GM18909 (cell line): ENCODE data around the gene RNF5.
A peak's percentile ranks its signal among the peaks of the same experiment; 100 is the strongest.
"Not testable (repeated sequence)": the region's sequence is repeated elsewhere in the genome, so short reads cannot be mapped to it uniquely, and the experiment has no call there.

Source experiments
- ATAC-seq: cut with Tn5 transposase; IDR thresholded peaks from one replicate; pipeline ENCODE4 v1.9.1; 2021; ENCODE audit warnings: mild to moderate bottlenecking; ENCODE audit not compliant: unreplicated experiment, poor library complexity

Gene RNF5, protein sequence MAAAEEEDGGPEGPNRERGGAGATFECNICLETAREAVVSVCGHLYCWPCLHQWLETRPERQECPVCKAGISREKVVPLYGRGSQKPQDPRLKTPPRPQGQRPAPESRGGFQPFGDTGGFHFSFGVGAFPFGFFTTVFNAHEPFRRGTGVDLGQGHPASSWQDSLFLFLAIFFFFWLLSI

DNA sequence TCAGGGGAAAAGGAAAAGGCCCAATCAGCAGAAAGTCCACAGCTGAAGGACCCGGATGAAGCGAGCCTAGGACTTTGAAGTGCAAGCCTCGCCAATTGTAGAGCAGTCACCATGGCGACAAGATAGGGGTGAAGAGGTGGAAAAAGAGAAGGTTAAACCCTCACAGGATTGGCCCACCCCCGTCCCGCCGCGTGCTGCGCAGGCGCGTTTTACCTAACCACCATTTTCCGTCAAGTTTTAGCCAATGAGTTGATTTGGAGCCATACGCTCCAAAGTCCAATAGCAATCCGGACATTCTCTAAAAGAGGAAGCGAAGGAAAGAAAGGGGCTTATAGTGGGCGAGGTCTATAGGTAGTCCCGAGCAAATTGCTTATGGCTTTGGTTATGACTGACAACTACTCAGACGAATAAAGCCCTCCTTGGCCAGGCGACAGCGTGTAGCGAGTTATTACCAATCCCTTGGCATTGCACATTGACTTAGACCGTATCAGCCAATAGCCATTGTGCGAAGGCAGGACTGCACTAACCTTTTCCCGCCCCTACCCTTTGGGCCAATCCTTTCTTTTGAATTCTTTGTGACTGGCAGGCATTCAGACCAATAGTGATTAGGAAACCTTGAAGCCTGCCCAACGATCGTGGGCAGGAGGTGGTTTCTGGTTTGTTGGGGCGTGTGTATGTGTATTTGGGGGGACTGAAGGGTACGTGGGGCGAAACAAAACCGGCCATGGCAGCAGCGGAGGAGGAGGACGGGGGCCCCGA, at the start of gene RNF5:
Gene RNF5, plus strand, starts transcription at position 618 of the 759 bp plus-strand sequence. Its CDS starts 107 bp downstream, at position 725.
- peak; percentile 85 for ATAC-seq

DNA sequence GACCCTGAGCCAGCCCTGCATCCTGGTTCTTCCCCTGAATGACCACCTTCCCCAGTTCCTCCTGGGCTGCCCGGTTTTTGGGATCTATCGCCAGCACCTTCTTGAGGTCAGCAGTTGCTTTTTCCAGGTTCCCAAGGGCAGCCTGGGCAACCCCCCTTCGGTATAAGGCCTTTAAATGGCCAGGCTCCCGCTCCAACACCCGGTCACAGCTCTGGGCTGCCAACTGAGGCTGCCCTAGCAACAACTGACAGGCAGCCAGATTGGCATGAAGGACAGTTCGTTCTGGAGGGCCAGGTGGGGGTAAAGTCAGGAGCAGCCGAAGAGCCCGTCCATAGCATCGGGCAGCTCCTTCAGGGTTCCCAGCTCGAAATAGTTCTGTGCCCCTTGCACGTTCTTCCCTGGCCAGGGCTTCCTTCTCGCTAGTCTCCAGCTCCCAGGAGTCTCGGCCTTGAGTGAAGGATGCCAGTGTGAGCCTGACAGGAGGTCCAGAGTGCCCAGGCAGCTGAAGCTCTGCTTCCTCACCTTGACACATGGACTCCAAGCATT, 49.4 kb upstream of the RNF5 start:
- no peak for ATAC-seq

DNA sequence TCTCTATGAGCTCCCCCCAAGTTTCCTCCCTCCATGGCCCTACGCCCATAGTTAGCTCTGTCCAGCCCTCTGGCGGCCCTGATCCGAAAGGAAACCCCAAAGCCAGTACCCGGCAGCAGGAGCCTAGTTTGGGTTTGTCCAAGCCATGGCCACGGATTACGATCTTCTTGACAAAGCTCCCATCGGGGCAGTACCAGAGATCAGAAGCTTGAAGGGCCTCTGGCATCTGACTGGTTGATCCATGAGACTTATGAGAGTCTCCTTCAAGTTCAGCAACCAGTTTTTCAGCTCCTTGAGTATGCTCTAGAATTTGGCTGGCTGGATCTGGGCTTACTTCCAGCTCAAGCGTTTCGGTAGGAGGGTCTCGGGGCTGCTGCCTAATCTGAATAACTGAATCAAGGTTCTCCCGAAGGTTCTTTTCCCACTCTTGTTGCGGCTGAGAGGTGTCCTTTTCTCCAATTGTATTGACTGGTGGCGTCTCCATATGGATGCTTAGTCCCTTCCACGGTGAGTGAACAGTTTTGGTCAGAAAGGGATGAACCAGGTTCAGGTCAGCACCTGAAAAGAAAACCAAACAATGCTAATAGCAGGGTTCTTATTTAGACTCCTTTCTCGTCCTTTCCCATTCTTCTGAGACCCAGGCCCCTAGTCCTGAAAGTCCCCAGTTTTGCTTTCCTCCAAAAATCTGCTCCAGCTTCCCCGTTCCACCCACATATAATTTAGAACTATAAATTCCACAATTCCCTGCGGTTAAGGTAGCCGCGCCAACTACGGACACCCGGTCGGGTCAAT, 48.7 kb upstream of the RNF5 start:
- no peak for ATAC-seq

DNA sequence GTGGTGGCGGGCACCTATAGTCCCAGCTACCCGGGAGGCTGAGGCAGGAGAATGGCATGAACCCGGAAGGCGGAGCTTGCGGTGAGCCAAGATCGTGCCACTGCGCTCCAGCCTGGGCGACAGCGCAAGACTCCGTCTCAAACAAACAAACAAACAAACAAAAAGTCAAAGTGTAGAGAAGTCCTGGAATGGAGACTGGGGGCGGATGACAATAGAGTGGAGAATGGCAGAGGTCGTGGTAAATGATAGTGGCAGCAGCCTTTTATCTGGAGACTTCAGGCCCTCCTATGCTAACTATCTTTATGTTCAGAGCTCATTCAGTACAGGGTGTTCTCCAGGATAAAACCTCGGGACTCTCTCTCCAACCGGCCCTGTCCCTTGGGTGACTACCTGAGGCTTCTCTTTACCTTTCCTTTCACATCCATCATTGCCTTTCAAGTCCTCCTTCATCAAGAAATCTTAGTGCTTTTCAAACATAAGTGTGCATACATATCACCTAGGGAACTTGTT, 46.7 kb upstream of the RNF5 start:
- no peak for ATAC-seq

DNA sequence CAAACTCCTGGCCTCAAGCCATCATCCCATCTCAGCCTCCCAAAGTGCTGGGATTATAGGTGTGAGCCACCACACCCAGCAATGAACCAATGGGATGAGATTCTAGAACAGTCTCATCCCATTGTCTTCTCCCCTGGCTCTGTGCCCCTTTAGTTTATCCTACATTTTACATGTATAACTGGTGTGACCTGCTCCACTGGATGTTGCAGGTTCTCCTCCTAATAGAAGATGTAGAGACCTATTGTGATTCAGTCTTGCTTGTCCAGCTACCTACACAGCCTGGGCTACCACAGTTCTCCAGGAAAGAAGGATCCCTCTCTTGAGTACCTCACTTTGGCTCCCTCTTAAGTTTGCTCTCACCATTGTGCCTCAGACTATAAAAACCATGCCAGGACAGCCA, 46.1 kb upstream of the RNF5 start:
- ATAC-seq = no peak

DNA sequence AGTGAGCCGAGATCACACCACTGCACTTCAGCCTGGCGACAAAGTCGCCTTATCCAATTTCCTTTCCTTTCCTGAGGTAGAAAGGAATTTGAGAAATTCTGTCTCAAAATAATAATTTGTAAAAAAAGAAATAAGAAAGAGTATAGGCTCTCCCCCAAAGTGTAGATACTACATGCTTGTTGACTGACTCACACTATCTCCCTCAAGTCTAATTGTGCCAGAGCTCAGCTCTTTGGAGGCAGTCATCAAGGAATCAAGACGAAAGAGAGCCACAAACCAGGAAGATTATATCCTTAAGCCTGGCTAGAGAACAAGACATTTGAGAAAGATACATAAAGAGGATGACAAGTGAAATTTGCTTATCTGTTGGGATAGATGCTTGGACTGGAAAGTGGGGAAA, 44.4 kb upstream of the RNF5 start:
- no peak for ATAC-seq

DNA sequence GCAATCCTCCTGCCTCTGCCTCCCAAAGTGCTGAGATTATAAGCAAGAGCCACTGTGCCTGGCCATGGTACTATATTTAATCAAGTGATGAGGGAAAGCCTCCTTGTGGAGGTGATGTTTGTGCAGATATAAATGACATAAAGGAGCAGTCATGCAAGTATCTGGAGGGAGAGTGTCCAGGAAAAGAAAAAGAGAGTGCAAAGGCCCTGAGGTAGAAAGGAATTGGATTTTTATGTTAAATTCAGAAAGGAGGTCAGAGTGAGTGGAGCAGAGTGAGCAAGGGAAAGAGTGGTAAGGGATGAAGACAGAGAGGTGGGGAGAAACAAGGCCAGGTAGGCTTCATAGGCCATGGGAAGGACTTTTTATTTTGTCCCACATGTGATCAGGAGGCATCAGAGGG, 40.8 kb upstream of the RNF5 start:
- ATAC-seq = no peak

DNA sequence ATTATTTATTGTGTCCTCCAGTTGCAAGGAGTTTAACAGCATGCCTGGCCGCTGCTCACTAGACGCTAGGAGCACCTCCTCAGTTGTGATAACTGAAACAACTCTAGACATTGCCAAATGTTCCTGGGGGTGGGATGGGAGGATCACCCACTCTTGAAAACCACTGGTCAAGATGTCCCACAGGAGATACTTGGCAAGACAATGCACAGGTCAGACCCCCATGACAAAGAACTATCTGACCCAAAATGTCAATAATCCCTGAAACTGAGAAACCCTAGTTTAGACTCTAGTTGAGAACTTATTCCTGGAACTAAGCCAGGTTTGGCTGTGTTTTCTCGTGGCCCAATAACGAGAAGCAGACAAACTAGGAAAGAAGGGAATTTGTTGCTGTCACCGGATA, 38.6 kb upstream of the RNF5 start:
- ATAC-seq = no peak

DNA sequence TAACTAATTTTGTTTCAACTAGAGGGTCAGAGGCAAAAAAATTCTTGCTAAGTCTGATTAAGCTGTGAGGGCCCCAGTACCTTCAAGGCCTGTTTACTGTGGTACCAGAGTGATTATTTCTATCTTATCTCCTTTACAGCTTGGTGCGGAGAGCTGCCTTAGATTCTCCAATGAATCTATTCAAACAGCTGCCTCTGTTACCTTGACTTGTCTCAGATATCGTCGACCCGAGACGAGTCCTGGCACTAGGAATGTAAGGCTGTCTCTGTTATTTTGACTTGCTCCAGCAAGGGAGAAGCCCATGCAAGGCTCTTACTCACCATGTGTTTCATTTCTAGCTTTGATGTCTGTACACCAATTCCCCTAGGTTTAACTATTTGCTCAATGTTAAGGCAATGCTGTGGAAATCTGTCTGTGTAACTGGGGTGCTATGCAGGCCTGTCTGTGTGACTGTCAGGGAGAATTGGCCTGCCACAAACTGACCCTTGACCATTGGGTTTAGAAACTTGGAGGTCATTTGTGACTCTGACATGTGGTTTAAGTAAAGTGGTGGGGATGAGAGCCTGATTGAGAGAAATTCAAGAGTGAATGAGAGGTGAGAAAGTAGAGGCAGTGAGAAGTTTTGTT, 37.7 kb upstream of the RNF5 start:
- ATAC-seq = no peak

DNA sequence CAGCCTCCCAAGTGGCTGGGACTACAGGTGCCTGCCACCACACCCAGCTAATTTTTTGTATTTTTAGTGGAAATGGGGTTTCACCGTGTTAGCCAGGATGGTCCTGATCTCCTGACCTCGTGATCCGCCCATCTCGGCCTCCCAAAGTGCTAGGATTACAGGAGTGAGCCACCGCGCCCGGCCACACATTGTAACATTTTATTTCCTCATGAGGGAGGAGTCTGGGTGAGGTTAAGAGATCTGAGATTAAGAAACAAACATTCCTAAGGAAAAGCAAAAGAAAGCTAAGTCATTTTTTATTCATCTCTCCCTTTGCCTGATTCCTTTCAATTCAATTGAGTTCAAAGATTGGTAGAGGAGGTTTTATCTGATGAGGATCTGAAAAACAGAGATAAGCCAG, 34.0 kb upstream of the RNF5 start:
- ATAC-seq = not testable (repeated sequence)

DNA sequence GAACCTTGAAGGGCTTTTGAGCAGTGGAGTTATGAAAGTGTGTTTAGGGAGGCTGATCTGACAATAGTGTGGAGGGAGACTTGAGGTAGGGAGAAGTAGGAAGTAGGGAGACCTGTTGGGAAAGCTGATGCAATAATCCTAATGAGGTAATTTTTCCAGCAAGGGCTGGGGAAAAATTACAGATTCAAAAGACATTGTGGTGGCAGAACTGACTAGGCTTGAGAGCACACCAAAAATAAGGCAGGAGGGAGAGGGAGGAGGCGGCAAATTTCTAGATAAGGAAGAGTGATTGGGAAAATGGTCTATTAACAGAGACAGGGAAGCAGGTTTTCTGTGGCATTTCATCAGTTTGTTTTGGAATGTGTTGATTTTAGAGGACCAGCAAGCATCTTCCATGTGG, 31.9 kb upstream of the RNF5 start:
- ATAC-seq = no peak

DNA sequence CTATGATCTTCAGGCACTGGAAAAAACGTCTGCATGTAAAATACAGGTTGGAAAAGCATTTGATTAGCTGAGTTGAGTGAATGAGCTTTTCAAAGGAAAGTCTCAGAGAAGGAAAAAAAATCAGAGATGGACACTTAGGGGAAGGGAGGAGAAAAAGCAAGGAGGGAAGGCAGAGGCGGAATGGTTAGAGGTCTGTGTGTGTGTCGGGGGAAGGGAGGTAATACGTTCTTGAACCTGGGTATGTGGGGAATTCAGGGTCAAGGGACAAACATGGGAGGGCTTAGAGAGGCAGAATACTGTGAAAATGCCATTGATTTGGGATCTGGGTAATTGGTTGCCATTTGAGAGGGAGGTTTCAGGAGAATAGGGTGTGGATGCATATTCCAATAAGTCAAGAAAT, 31.5 kb upstream of the RNF5 start:
- ATAC-seq = no peak

DNA sequence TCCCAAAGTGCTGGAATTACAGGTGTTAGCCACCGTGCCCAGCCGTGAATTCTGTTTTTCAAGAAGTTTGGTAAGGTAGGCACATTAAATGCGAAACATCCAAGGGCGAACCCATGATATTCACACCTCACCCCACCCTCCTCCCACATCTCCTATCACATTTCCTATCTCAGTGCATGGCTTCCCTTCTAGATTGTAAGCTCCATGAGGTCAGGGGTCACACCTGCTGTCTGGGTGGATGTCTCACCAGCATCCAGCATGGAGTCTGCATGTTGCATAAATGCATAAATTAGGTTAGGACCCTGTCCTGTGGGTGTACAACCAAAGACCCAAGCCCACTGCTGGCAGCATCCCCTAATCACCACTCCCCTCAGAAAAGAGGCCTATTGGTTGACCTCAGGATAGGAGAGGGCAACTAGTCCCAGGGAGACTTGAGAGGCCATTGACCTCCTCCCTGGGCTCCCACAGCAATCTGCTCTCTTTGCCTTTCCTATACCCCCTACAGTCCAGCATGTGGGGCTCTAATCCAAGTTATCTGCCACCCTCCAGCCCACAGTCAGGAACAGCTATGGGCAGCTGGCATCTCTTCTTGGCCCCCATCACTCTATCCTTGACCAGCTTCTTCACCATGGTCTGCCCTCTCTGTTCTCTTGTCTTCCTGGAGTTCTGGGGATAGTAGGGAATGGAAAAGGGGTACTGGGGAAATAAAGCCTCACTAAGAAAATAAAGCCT, 30.6 kb upstream of the RNF5 start:
- no peak for ATAC-seq

DNA sequence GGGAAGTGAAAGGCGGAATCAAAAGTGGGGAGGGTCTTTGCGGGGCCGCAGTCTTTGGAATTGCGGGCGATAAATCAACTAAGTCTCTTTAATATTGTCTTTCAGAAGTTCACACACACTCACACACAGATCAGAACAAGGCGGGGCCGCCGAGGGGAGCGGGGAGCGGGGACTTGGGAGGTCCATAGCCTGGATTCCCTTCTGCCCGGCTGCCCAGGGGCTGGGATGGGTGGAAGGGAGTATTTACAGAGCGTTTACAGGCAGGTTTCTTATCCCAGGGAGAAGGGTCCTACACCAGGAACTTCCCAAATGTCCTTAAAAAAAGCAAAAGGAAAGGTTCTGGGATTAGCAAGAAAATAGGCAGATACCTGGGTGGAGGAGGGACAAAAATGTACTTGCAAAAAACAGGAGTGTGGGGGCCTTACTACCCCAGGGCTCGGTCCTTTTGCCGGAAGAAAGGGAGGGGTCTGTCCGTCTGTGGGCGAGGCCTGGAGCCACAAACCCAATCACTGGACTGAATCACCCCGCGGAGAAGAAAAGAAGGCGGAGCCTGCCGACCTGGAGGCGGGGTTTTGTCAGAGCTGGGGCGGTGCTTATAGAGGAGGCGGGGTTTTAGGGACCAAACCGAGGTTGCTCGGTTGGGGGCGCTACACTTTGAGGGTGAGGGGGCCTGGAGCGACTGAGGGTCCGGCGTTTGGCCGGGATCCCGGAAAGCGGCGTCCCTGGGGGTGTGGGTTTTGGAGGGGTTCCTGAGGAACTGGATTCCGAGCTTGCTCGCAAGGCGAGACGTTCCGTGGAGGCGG, 29.7 kb upstream of the RNF5 start:
- ATAC-seq = no peak

DNA sequence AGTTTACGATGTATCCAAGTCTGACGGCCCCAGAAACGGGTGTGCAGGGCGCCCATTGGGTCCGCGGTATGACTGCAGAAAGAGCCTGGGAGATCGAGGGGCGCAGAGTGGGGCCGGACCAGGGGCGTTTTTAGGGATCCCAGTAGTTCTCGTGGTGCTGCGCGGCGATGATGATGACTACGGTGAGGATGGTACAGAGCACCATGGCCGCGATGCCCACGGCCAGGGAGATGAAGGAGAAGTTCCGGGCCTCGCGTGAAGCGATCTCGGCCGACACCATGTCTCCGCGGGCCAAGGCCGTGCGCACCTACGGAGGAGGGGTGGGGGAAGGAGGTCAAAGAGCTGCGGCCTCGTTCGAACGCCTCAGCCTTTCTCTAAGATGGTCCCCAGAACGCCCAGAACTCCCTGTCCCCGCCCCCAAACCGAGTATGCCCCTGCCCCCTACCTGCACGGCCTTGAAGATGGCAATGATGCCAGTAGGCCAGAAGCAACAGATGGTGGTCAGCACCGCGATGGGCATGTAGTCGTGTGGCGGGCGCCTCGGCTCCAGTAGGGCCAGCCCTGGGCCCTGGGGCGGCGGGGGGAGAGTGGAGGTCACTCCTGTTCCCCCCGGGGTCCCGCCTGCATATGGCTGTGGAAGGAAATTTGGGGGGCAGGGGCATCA, 29.0 kb upstream of the RNF5 start:
- no peak for ATAC-seq

DNA sequence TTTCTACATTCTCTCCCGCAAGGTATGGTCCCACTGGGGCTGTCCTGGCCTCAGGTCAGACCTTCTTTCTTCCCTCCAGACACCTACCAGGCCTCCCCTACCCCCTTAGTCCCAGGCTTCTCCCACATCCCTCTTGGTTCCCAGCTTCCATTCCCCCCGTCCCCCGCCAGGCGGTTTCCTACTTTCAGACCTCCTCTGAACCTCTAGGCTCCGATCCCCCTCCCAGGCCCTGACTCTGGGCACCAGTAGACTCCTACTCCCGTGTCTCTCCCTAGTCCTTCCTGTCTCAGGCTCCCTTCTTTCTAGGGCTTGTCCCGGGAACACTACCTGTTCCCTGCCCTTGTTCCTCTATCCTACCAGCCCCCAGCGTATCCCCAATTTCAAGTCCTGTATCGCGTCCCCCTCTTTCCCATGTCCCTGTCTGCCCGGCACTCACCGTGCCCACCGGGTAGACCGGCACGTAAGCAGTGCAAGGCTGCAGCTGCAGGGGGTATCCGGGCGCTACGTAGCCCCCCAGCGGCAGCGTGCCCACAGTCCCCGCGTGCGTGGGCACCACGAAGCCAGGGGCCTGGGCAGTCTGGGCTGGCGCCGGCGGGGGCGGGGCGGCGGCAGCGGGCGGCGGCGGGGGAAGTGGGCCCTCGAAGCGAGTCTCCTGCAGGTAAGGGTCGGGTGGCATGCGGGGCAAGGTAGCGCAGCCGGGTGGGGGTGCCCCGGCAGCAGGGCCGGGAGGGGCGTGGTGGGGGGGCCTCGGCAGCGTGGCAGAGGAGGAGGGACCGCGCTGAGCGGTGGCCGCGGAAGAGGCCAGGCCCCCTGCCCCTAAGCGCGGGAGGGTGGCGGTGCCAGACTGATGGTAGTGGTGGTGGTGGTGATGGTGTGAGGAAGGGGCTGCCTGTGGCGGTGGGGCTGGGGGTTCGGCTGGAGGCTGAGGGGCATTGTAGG, 28.0 kb upstream of the RNF5 start:
- ATAC-seq = no peak

DNA sequence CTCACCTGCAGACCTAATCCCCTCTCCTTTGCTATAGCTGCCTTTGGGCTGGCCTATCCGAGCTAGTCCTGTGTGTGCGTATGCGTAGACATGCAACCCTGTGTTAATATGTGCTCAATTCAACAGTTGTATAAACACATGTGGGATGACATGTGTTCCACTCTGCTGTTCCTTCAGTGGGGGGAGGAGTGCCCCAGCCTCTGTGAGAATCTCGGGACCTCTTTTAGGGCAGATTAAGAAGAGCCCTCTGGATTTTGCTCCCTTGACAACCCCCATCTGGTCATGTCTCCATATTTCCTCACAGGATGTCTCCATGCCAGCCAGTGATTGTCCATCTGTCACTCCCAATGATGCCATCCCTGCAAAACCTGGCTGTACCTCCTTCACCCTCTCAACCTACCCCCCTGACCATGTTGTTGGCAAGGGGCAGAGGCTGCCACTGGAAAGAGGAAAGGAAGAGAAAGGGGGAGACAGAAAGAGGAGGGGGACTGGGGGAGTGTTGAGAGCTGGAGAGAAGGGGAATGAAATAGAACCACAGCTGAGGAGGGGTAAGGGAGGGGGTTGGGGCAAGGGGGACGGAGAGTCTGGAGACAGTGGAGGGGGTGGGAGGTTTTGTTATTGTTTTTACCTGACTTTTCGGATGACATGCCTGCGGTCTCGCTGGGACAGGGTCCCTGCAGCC, 26.9 kb upstream of the RNF5 start:
- no peak for ATAC-seq
